GM19239 (cell line): ENCODE measurements around the gene KRTAP10-4.
"Not testable (repeated sequence)": the region's sequence is repeated elsewhere in the genome, so short reads cannot be mapped to it uniquely, and the experiment has no call there.

Experiments used
- DNase-seq: peaks from one replicate; pipeline ENCODE4 v3.0.0; 2011; ENCODE audit warnings: low spot score; ENCODE audit not compliant: insufficient read length
- FAIRE-seq: peaks from 2 replicates; lab custom pipeline; 2011; peaks lifted over from hg19 to GRCh38; lab: Jason Lieb, UNC

Gene KRTAP10-4

DNA sequence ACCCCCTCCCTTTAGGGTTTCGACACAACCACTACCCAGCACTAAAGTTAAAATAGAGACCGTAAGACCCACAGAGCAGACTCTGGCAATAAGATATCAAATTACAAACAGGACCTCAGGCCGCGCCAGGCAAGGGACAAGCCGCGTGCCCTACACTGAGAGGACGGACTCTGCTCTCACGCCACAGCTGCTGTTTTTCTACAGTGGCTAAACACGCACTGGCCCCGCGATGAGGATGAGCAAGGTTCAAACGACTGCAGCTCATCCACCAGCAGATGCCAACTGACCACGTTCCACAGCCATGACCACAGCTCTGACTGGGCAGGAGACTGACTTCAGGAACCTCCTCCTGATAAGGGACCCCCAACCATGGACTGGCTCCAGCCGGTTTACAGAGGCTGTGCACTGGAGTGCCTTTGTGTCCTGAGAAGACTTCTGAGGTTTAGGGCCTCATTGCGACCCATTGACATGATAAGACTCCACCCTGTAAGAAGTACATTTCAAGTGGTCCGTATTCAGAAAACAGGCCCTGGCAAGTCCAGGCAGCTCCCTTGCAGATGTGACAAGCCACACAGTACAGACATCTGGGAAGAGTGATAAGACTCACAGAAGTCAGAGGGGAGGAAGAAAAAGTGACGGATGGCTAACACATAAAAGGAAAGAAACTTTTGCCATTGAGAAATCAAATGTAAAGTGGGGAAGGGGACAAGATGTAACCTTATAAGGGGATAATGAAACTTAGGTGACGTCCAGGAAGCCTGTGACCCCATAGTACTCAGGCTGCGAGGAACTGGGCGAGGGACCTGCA is 20.3 kb downstream of the KRTAP10-4 start:
- DNase-seq (no peak), FAIRE-seq (no peak)

DNA sequence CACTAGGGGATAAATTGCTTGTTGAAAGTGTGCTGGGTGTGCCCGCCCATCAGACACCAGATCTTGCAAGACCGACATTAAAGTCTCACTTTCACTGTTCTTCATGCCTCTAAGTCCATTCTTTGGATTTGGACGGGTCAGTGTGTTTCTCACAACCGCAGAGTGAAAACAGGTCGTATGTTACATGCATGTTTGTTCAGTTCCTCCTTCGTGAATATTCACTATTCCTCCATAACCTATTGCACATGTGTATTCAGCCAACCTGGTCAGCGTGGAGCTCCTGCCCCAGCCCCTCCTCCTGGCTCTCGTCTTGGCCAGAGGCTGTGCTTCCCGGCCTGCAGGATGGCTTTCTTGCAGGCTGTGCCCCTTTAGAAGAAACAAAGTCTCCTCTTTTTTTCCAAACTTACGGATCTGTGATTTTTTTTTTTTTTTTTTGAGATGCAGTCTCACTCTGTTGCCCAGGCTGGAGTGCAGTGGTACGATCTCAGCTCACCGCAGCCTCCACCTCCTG is 20.9 kb downstream of the KRTAP10-4 start:
- DNase-seq: no peak
- no peak for FAIRE-seq

DNA sequence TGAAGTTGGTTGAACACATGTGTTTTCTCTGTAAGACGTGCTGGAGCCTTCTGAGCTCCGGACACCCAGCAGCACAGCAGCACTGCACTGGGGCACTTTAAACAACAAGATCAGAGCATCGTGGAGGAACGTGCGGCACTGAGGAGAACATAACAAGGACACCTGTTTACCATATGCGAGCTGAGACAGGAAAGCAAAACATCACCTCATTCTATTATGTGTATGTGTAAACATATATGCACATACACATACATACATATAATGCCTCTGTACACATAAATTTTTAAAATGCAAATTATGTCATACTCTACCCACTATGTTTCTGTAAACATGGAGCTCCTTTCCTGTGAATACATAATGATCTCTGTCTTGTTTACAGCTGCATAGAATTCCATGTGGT is 22.0 kb downstream of the KRTAP10-4 start:
- FAIRE-seq (no peak), DNase-seq (no peak)

DNA sequence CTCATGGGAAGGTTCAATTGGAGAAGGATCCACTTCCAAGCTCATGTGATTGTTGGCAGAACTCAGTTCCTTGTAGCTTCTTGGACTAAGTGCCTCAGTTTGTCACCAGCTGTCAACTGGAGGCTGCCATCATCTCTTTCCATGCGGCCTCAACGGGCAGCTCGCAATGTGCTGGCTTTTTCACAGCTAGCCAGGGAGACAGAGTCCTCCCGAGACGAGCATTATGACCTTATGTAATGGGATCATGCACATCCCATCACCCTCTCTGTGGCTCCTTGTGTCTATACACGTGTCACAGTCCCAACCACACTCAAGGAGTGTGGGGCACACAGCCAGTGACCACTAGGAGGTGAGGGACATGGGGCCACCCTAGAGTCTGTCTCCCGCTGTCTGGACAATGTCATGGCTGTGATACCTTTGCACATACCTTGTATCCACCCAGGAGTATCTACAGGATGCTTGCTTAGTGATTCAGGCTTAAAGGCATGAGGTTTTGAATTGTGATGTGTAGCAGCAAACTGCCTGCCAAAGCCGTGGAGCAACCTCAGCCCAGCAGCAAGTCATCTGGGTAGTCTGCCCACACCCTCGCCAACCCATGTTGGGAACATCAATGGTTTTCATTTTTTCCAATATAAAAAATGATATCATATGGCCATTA is 22.7 kb downstream of the KRTAP10-4 start:
- DNase-seq (no peak), FAIRE-seq (no peak)

DNA sequence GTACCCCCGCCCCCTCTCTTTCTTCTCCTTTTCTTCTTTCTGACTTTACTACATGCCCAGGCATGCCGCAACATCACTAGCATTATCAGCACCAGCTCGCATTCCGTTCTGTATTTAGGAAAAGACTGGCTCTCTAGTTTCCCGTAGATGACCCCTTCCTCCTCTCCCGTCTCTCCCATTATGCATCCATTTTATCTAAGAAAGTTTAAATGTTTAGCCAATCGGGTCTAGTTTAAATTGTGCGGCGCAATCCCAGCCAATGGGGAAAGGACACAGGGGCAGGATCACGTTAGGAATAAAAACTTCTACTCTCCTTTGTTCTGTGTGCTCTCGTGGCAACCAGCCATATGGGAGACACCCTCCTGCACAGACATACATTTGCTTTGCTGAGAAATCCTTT is 24.5 kb downstream of the KRTAP10-4 start:
- DNase-seq (no peak), FAIRE-seq (no peak)

DNA sequence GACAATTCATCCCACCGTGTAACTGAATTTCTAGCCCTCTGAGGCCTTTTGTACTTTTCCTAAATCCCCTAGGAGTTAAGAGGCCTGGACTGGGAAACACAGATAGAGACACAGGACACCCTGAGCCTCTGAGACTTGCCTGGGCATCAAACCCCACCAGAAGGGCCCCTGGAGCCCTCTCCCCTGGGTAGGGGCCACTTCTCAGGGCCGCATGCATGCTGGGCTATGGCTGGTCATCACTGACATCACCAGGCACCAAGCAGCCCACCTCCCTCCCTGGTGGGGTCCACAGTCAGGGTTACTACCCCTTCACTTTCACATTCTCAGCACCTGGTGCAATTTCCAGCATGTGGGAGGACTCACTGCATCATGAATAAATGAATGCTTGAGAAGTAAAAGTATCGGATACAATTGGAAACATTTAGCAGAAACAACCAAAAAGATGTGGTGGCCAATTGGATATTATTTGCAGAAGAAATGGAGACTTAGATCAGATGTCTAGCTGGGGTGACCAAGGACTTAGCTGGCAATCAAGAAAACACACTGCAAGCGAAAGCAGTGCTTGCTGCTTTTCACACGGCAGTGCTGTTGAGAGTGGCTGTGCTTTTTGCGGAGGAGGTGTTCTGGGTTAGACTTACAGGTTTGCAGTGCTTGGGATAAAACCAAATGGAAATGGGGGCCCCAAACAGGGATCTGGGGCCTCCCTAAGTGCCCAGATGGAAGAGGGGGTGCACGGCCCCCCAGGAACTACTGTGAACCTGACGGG is 25.9 kb downstream of the KRTAP10-4 start:
- DNase-seq: no peak
- FAIRE-seq: no peak

DNA sequence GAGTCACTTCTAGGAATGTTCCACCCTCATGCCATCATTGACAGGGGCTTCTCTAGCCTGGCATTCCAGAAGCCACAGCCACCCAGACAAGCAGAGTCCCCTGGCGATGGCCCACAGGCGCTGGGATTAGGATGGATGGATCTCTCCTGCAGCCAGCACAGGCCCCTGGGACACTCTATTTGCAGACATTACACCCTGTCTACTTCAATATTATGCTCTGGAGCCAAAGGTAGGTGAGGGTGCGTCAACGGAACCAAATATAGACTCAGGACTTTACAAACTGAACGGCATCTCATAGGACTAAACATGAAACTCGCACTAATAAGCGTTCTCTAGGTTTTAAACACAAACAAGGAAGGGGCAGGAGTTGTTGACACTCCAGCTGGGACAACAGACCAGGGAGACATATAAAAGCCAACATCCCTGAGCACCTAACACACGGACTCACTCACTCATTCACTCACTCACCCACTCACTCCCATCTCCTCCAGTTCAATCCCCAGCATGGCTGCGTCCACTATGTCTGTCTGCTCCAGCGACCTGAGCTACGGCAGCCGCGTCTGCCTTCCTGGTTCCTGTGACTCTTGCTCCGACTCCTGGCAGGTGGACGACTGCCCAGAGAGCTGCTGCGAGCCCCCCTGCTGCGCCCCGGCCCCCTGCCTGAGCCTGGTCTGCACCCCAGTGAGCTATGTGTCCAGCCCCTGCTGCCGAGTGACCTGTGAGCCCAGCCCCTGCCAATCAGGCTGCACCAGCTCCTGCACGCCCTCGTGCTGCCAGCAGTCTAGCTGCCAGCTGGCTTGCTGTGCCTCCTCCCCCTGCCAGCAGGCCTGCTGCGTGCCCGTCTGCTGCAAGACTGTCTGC is 26.8 kb downstream of the KRTAP10-4 start, which contains the start of gene KRTAP10-7:
Gene KRTAP10-7, plus strand, starts transcription at position 480 of the 861 bp plus-strand sequence. Its CDS starts 25 bp downstream, at position 505.
- DNase-seq, FAIRE-seq: not testable (repeated sequence)

DNA sequence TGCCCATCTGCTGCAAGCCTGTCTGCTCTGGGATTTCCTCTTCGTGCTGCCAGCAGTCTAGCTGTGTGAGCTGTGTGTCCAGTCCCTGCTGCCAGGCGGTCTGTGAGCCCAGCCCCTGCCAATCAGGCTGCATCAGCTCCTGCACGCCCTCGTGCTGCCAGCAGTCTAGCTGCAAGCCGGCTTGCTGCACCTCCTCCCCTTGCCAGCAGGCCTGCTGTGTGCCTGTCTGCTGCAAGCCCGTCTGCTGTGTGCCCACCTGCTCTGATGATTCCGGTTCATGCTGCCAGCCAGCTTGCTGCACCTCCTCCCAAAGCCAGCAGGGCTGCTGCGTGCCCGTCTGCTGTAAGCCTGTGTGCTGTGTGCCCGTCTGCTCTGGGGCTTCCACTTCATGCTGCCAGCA is 27.6 kb downstream of the KRTAP10-4 start:
- not testable (repeated sequence) for FAIRE-seq, DNase-seq

DNA sequence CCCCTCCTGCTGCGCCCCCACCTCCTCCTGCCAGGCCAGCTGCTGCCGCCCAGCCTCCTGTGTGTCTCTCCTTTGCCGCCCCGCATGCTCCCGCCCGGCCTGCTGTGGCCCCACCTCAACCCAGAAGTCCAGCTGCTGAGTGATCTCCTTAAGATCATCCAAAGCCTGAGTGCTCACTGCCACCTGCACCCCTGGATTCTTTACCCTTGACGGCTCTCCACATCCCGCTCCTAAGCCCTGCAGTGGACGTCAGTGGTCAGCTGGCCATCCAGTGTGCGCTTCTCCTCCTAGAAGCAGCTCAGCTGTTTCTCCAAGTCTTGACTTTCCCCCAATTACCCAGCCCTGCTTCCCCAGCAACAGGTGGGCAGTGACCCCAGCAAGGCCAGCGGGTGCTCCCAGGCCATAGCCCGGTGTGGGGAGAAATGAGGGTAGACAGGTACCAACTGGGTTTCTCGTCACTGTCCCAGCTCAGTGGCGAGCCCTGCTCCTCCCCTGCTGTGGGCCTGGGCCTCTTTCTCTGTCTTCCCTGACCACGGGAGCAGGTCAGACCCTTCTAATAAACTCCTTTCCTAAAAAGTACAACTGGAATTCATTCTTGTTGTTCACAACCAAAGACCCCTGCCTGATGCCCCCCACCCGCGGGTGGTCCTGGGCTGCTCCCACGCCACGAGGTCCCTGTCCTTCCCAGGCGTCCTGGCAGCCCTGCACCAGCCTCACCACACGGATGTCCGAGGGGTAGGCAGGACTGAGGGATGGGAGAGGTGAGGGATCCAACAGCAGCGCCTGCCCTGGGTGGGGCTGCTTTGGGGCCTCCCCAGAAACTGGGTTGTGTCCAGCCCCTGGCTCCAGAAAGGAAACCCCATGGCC is 28.3 kb downstream of the KRTAP10-4 start:
- FAIRE-seq: no peak
- no peak for DNase-seq

DNA sequence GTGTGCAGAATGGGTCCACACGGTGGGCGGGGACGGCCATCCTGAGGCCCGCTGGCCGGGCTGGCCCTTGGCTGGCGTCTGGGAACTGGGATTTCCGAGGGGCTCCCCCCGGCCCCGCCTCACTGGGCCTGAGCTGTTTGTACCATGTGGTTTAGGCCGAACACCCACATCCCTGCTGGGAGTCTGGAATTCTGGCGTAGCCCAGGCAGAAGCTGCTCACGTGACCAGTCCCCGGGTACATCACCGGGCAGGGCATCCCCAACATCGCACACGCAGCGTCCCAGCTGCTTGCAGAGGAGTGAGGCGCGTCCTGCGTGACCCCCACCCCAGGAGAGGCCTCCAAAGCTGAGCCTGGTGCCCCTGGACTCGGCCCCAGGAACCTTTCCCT is 28.9 kb downstream of the KRTAP10-4 start:
- DNase-seq (no peak), FAIRE-seq (no peak)

DNA sequence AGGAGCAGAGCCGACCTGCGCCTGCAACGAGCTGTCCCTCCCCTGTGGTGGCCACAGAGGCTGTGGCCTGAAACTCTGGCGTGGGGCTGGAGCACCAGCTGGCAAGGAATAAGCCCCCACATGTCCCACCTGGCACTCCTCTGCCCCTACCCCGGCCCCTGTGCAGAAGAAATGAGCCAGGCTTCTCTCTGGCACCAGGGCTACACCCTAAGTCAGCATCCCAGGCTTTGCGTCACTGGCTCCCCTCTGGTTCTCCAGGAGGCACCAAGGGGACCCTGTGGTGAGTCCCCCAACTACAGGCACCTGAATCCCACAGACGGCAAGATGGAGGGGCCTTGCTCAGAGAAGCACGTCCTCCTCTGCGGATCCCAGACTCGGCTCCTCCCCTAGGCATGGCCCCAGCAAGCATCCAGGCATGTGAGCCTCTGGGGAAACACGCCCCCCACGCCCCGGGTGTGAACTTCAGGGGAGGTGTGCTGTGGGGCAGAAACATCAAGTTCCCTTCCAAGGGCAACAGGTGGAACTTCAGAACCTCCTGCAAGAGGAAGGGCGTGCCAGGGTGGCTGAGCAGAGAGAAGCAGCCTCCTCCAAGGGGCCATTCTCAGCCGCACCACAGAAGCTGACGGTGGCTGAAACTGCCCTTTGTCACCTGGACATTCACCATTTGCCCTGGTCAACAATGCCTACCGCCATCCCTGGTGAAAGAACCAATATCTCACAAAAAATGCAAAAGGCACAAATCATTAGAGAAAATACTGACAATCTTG is 29.8 kb downstream of the KRTAP10-4 start:
- no peak for FAIRE-seq

DNA sequence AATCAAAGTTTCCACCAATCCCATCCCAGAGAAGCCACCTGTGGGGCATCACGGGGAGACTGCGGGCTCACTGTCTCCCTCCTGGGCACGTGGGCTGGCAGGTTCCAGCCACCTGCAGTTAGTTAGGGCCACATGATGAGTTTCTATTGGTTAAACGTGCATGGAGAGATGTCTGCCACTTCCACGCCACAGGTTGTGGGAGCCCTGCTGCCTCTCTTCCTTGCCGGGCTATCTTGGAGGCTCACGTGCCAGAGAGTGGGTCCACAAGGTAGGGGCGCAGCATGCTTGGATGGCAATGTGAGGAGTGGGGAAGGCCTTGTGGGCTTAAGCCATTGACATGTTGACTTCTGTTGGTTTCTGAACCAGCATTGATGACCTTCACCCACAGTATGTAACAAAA is 30.4 kb downstream of the KRTAP10-4 start:
- no peak for FAIRE-seq
- DNase-seq: no peak

More for the DNA sequence above, 29.8 kb downstream of the KRTAP10-4 start:
- no peak for DNase-seq

DNA sequence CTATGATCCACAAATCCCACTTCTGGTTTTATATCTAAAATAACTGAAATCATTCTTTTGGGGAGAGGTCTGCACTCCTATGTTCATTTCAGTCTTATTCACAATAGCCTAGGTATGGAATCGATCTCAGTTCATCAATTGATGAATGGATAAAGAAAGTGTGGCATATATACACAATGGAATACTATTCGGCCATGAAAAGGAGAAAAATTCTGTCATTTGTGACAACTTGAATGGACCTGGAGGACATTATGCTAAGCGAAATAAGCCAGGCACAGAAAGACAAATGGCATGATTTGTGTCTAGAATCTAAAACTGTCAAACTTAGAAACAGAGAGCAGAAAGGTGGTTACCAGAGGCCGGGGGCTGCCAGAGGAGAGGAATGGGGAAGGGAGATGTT is 33.0 kb downstream of the KRTAP10-4 start:
- FAIRE-seq (no peak), DNase-seq (no peak)

DNA sequence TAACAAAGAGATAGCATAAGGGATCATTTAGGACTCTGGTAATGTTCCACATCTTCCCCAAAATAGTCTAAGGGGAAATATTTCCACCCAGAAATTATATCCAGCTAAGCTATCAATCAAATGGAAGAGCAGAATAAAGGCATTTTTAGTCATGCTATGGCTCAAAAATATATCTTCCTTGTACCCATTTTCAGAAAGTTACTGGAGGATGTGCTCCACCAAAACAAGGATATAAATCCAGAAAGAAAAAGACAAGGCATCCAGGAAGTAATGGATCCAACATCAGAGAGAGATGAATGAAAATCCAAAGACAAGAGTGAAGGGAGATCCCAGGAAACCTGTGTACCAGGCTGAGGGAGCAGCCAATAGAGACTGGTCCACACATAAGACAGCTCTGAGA is 35.7 kb downstream of the KRTAP10-4 start:
- no peak for DNase-seq
- no peak for FAIRE-seq

DNA sequence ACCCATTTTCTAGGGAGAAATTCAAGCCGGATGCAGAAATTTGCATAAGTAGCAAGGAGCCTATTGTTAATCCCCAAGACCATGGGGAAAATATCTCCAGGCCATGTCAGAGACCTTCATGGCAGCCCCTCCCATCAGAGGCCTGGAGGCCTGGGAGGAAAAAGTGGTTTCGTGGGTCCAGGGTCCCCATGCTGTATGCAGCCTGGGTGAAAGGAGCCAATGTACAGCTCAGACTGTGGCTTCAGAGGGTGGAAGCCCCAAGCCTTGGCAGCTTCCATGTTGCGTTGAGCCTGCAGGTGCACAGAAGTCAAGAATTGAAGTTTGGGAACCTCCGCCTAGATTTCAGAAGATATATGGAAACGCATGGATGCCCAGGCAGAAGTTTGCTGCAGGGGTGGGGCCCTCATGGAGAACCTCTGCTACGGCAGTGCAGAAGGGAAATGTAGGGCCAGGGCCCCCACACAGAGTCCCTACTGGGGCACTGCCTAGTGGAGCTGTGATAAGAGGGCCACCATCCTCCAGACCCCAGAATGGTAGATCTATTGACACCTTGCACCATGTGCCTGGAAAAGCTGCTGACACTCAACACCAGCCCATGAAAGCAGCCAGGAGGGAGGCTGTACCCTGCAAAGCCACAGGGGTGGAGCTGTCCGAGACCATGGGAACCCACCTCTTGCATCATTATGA is 36.8 kb downstream of the KRTAP10-4 start:
- FAIRE-seq, DNase-seq: not testable (repeated sequence)

DNA sequence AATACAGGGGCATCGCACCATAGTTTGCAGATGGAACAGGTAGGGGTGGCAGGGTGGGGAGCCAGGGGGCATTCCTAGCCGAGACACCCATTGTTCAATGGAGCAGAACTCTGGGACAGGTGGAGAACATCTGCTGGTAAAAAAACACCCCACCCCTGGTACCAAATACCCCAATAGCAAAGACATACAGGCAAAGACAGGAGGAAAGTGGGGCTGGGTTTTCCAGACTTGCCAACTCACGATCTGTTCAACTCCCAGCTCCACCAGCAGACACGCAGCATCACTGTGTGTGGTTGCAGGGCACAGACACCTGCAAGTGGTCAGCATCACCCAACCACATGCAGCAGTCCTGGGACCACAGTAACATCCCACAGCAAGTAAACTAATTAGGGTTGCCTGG is 38.0 kb downstream of the KRTAP10-4 start:
- FAIRE-seq (no peak), DNase-seq (no peak)

DNA sequence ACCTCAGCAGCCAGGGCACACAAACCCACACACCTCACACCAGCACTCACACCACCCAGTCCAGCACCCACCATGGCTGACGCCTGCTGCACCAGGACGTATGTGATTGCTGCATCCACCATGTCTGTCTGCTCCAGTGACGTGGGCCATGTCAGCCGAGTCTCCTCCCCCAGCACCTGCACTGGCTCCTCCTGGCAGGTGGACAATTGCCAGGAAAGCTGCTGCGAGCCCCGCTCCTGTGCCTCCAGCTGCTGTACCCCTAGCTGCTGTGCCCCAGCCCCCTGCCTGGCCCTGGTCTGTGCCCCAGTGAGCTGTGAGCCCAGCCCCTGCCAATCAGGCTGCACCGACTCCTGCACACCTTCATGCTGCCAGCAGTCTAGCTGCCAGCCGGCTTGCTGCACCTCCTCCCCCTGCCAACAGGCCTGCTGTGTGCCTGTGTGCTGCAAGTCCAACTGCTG is 38.5 kb downstream of the KRTAP10-4 start, which contains the start of gene KRTAP10-8:
Gene KRTAP10-8, plus strand, starts transcription at position 51 of the 458 bp plus-strand sequence. Its CDS starts 22 bp downstream, at position 73.
- FAIRE-seq: no peak
- no peak for DNase-seq
